OCI-LY1 (cell line): Measurements from ENCODE around the gene GDA.

Source experiments
- EZH2 ChIP-seq: fragments of 200-600 bp; sonication (generic), shearing (Covaris generic); IDR thresholded peaks from 2 replicates; pipeline ENCODE4 v1.8.0; 2017; ENCODE audit warnings: borderline replicate concordance, mixed run types, mild to moderate bottlenecking, antibody characterized with exemption, low read length, moderate library complexity, mixed read lengths
- TF ChIP-seq, protein P1 (sequence below): fragments of 200-600 bp; sonication (generic), shearing (Covaris generic); IDR thresholded peaks from 2 replicates; pipeline ENCODE4 v1.5.1; 2017; ENCODE audit warnings: mild to moderate bottlenecking, antibody characterized with exemption, low read length, moderate library complexity, mixed read lengths

DNA sequence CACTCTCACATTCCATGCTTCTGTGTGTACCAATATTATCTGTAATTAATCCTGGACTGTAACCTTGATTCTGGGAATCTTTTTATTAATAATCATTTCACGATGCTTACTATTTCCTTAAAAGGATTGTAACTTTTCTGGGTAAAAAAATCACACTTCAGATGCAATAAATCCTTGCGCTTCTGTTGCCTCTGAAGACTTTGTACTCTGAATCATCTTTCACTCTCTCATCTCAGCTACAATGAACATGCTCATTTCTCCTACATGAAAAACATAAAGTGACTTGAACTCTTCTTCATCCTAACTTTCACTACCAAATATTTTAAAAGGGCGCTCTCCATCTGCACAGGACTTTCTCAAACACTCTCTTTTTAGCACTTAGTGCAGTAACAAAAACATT lies 50.0 kb downstream of the GDA start:
- TF ChIP-seq, protein P1, sequence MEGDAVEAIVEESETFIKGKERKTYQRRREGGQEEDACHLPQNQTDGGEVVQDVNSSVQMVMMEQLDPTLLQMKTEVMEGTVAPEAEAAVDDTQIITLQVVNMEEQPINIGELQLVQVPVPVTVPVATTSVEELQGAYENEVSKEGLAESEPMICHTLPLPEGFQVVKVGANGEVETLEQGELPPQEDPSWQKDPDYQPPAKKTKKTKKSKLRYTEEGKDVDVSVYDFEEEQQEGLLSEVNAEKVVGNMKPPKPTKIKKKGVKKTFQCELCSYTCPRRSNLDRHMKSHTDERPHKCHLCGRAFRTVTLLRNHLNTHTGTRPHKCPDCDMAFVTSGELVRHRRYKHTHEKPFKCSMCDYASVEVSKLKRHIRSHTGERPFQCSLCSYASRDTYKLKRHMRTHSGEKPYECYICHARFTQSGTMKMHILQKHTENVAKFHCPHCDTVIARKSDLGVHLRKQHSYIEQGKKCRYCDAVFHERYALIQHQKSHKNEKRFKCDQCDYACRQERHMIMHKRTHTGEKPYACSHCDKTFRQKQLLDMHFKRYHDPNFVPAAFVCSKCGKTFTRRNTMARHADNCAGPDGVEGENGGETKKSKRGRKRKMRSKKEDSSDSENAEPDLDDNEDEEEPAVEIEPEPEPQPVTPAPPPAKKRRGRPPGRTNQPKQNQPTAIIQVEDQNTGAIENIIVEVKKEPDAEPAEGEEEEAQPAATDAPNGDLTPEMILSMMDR, result no peak
- no peak for TF ChIP-seq EZH2
